Neural cell (in vitro differentiated cells): ENCODE measurements around the gene CERKL.

Experiments used
- EZH2 ChIP-seq: fragments of 200-600, 300-800 bp; shearing (Covaris generic), sonication (generic); IDR thresholded peaks from 2 replicates; pipeline ENCODE4 v1.6.1; 2014; ENCODE audit warnings: antibody characterized with exemption, low read length, borderline replicate concordance, mild to moderate bottlenecking; ENCODE audit not compliant: insufficient read depth, poor library complexity, severe bottlenecking
- POLR2AphosphoS5 ChIP-seq: IDR thresholded peaks from 2 replicates; pipeline ENCODE4 v1.6.1; 2012
- REST ChIP-seq: IDR thresholded peaks from 2 replicates; pipeline ENCODE4 v1.6.1; 2012; ENCODE audit warnings: borderline replicate concordance
- TAF1 ChIP-seq: IDR thresholded peaks from 2 replicates; pipeline ENCODE4 v1.6.1; 2012; ENCODE audit warnings: low read depth
- TF ChIP-seq, protein P1 (sequence below): fragments of 450-650 bp; IDR thresholded peaks from 2 replicates; pipeline ENCODE4 v1.5.1; 2014; ENCODE audit warnings: antibody characterized with exemption, mild to moderate bottlenecking, moderate library complexity; ENCODE audit not compliant: poor library complexity, severe bottlenecking

GRCh38 chr2:181639686-181640085 lies 17.2 kb downstream of the CERKL start:
- TF ChIP-seq REST (no peak), EZH2 (no peak), TAF1 (no peak), POLR2AphosphoS5 (no peak)
- TF ChIP-seq, protein P1, sequence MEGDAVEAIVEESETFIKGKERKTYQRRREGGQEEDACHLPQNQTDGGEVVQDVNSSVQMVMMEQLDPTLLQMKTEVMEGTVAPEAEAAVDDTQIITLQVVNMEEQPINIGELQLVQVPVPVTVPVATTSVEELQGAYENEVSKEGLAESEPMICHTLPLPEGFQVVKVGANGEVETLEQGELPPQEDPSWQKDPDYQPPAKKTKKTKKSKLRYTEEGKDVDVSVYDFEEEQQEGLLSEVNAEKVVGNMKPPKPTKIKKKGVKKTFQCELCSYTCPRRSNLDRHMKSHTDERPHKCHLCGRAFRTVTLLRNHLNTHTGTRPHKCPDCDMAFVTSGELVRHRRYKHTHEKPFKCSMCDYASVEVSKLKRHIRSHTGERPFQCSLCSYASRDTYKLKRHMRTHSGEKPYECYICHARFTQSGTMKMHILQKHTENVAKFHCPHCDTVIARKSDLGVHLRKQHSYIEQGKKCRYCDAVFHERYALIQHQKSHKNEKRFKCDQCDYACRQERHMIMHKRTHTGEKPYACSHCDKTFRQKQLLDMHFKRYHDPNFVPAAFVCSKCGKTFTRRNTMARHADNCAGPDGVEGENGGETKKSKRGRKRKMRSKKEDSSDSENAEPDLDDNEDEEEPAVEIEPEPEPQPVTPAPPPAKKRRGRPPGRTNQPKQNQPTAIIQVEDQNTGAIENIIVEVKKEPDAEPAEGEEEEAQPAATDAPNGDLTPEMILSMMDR: no peak
